ENCODE measurements around the gene TOMM22.

DNA sequence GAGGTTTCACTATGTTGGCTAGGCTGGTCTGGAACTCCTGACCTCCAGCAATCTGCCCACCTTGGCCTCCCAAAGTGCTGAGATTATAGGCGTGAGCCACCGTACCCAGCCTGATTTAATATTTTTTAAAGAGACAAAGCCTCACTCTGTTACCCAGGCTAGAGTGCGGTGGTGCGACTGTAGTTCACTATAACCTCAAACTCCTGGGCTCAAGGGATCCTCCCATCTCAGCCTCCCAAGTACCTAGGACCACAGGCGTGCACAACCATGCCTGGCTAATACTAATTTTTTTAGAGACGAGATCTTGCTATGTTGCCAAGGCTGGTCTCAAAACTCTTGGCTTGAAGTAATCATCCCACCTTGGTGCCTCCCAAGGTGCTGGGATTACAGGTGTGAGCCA lies 37.4 kb downstream of the TOMM22 start:
- TF ChIP-seq, protein P1, sequence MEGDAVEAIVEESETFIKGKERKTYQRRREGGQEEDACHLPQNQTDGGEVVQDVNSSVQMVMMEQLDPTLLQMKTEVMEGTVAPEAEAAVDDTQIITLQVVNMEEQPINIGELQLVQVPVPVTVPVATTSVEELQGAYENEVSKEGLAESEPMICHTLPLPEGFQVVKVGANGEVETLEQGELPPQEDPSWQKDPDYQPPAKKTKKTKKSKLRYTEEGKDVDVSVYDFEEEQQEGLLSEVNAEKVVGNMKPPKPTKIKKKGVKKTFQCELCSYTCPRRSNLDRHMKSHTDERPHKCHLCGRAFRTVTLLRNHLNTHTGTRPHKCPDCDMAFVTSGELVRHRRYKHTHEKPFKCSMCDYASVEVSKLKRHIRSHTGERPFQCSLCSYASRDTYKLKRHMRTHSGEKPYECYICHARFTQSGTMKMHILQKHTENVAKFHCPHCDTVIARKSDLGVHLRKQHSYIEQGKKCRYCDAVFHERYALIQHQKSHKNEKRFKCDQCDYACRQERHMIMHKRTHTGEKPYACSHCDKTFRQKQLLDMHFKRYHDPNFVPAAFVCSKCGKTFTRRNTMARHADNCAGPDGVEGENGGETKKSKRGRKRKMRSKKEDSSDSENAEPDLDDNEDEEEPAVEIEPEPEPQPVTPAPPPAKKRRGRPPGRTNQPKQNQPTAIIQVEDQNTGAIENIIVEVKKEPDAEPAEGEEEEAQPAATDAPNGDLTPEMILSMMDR (conservative IDR thresholded peaks at IDR 0.05 in 1 of 2, IDR thresholded peaks at IDR 0.05 in 1 of 2; ENCODE audit: extremely low read depth in 1 of 2, insufficient read depth in 1 of 2, low read depth in 1 of 2, low read length in 2 of 2), result no peak
- no peak for TF ChIP-seq EZH2 (IDR thresholded peaks at IDR 0.05; ENCODE audit: borderline replicate concordance, low read length)

All from mammary epithelial cell (primary cell).